Measurements from ENCODE around the gene AMIGO3.

The AMIGO3 gene

DNA sequence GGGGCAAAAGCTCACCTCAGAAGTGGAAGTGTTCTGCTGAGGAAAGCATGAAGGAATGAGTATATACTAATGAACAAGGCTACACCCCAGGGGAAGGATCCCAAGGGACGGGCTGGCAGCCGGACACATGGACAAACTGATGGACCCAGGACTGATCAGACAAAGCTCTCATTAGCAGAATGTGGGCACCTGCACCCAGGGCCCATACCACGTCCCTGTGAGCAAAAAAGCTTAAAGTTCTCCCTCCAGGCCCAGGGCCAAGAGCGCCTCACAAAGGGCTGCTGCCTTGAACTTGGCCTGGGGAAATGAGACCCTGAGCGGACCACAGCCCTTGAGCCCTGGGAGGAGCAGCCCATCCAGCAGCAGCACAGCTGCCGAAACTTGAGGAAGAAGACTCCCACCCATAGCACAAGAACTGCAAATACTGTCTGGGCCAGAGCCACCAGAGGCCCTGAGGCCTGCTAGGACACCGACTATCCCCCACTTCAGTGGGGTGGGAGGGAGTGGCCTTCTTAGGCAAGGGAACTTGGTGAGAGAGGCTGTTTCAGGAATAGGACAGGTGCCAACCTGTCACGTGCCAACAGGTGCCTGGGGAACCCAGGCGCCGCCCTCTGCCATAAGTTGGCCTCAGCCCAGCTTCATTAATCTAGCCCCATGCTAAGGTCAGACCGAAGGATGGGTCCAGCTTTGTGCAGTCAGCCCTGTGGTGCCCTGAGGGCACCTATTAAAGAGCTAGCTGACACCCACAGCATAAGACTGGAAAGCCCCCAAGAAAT lies 6.6 kb upstream of the AMIGO3 start:
- DNase-seq (ENCODE audit: low spot score): no peak

DNA sequence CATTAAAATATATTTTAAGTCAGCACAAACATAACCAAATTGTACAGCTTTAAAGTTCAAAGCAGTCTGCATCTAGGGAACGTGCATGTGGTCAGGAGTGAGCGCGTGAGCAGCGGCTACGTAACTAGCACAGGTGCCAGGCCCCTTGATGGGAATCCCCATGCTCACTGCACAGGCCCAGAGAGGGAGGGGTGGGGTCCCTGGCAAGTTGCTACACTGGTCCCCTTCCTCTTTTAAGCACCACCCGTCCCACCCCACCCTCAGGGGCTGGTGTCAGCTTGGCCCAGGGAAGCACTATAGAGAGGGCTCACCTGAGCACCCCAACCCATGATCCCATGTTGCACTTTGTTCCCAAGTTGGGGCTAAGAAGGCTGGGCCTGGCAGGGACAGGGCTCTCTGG lies 5.1 kb upstream of the AMIGO3 start:
- no peak for DNase-seq (ENCODE audit: low spot score)

DNA sequence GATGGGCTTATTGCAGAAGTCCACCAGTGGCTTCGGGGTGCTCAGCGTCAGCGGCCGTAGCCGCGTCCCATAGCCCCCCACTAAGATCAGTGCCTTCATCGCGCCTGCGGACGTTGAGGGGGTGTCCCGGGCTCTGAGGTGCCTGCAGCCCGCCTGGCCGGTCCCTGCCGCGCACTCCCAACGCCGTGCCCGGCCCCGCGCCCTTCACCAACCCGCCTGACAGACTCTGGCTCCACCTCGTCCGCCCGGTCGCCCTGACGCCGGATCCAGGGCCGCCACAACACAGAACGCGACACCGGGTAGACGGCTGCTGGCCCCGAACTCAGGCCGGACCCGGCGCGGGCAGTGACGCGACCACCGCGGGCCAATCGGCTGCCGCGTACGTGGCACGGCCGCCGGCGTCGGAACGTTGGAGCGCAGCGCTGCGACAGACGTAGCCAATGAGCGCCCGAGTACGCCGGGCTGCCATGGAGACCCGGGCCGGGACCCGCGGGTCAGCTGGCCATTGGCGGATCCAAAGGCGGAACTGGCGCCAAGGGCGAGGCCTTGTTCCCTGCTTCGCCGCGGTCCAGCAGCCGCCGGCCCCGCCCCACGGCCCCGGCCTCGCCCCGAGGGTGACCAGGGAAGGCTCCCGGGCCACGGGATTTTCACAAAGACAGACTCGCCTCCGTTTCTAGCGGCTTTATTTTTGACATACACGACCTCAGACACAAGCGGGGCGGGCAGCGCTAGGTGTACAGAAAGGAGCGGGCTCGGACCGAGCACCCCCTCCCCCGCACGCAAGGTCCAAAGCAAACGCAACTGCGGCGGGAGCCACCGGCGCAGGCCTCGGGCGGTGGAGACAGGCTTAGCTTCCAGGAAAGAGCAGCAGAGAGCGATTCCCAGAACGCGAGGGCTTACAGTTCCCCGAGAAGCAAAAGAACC lies 4.4 kb upstream of the AMIGO3 start, which contains the start of gene GMPPB:
TSS of gene GMPPB (minus strand) at position 324 of the 924 bp plus-strand sequence. CDS start at position 99, 225 bp downstream.
- peak; percentile 96 for DNase-seq (ENCODE audit: low spot score)

DNA sequence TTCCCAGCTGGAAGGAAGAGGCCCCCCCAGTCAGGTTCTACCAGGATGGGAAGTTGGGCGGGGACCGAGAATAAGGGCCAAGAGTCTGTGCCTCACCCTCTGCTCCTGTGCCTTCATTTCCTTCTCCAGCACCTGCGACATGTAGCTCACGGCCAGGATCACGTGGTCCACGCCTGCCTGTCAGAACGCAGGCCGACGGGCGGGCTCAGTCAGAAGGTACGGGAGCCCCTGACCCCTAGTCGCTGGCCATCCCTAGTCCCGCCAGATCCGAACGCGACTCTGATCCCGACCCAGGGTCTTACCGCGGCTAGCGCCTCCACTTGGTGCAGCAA lies 3.8 kb upstream of the AMIGO3 start:
- peak; percentile 41 for DNase-seq (ENCODE audit: low spot score)

DNA sequence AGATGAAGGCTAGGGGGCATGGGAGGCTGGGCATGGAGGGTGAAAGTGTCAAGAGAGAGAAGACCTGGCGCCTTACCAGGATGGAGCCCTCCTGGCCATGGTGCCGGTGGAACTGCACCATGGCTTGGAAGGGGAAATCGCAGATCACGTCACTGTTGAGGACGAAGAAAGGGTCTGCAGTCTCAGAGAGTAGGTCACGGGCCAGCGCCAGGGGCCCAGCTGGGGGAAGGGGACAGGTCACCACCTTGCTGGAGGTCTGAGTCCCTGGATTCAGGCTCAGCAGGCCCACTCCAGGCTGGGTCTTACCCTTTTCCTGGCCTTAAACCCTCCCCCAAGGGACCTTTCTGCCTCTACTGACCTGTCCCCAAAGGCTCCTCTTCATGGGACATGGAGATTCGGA lies 3.4 kb upstream of the AMIGO3 start:
- no peak for DNase-seq (ENCODE audit: low spot score)

DNA sequence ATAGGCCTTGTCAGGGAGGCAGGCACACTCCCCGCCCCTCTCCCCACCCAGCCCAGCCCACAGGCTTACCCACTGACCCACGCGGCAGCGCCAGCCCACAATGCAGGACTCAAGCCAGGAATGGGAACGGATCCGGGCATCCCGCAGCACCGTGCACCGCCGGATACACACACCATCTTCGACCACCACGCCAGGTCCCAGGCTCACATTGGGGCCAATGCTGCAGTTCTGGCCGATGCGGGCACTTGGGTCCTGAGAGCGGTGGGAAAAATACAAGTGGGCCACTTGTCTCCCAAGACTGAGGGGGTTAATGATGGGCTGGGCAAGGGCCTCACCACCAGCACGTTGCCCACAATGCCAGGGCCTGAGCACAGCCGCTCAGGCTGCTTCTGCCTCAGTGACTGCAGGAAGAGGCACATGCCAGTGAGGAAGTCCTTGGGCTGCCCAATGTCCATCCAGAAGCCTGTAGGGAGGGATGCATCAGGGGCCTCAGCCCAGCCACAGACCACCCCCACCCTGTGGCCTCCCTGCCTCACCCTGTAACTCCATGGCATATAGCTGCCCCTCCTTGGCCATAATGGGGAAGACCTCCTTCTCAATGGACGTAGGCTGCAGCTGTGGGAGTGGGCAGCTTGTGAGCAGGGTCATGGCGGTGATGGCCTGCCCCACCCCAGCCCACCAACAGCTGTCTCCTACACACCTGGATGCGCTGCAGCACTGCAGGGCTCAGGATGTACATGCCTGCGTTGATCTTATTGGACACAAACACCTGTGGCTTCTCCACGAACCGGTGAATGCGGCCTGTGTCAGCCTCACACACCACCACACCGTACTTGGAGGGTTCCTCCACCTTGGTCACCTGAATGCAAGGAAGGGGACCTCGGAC lies 2.7 kb upstream of the AMIGO3 start:
- DNase-seq (ENCODE audit: low spot score): no peak

DNA sequence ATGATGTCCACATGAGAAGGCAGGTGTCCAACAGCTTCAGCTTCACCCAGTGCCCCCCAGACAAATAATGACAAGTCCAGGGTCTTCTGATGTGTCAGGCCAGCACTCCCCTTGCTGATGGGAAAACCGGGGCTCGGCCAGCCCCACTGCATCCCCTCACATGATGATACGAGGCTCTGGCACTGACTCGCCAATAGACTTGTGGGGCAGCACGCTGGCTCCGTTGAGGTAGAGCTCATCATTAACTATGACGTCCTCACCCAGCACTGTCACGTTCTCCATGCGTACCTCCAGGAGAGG lies 2.1 kb upstream of the AMIGO3 start:
- DNase-seq (ENCODE audit: low spot score): no peak

DNA sequence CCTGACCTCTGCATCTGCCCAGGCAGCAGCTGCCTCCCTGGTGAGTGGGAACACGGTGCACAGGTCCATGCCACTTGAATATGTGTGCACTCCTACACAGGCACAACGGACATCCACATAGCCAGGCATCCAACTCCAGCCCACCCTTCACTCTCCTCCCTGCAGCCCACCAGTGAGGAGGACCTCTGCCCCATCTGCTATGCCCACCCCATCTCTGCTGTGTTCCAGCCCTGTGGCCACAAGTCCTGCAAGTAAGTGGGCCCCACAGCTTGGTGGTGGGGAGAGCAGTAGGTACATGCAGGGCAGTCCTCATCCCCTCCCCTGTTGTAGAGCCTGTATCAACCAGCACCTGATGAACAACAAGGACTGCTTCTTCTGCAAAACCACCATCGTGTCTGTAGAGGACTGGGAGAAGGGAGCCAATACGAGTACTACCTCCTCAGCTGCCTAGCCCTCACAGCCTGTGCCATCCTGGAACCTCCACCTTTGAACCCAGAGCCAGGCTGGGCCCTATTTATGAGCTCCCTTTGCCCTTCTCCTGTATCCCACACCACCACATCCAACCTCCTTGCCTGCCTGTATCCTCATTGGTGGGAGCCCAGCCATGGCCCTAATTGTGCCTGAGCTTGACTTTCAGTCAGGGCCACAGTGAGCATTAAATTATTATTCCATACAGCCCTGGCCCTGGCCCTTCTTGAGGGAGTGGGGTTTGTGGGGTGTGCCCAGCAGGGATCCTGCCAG lies 1.5 kb upstream of the AMIGO3 start:
- no peak for DNase-seq (ENCODE audit: low spot score)

DNA sequence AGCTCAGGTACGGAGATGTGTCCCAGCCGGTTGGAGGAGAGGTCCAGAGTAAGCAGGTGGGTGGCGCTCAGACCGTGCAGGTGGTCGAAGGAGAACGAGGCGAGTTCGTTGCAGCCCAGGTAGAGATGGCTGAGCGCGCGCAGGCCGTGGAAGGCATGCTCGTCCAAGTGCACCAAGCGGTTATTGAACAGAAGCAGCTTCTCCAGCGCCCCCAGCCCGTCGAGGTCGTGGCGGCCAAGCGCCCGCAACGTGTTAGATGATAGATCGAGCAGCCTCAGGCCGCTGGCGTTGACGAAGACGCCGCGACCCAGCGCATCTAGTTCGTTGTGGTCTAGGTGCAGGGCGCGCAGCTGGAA lies 648 bp downstream of the AMIGO3 start:
- DNase-seq (ENCODE audit: low spot score): no peak

DNA sequence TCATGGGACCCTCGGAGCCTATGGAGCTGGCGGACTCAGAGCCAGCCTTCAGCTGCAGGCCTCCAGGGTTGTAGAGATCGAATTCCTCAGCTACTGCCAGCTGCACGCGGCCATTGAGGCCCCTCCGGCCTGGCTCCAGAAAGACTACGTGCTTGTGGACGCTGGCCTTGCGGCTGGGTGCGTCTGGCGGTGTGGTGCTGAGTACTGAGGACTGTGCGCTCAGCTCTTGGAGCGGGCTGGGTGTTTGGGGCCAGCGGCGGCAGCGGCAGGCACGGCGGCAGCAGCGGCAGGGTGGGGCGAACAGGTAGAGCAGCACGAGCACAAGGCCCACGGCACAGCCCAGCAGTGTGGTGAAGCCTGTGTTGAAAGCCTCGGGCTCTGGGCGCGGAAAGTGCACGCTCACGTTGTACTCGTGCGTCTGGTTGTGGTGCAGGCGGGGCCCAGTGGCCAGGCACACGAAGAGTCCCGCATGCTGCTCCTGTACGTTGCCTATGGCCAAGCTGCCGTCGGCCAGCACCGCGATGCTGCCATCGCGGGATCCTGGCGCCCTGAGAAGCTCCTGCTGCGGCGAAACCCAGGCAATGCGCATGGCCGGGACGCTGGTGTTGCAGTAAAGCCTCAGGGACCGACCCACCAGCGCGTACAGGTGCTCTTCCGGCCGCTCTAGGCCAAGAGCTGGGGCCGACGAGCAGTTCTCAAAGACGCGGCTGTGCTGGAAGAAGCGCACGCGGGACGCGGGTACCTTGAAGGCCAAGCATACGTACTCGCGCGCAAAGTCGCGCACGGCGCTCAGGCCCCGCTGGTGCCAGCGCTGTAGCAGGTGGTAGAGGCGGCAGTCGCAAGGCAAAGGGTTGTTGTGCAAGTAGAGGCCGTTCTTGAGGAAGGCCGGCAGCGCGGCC lies 1.3 kb downstream of the AMIGO3 start:
- no peak for DNase-seq (ENCODE audit: low spot score)

DNA sequence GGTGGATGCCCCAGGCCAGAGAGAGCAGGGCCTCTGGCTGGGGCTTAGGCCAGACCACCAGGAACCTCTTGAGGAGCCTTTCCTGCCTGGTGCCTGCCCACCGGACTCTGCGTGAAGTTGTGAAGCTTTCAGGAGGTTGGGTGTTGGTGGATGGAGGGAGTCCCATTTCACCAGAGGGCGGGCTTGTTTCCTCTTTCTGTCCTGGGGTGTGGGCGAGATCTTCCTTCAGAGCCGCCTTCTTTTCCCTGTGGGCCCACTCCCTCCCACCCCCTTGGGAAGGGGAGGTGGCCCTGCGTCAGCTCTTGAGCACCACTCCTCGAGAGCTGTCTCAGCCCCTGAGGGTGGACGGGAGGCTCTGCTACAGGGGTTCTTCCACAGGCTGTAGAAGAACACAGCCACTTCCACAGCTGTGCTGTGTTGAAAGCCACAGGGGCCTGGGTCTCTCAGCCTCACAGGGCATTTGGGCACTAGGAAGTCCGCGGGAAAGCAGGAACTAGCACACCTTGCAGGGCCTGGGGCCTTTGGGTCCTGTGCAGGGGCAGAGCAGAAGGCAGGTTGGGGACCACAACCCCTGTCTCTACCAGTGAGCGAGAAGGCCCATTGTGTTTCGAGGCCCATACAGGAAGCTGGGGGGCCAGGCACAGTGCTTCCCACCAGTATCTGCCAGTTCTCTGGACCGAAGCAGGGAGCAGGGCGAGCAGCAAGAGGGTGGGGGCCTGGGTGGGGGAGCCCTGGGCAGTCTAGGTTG lies 2.1 kb downstream of the AMIGO3 start:
- DNase-seq (ENCODE audit: low spot score): no peak

DNA sequence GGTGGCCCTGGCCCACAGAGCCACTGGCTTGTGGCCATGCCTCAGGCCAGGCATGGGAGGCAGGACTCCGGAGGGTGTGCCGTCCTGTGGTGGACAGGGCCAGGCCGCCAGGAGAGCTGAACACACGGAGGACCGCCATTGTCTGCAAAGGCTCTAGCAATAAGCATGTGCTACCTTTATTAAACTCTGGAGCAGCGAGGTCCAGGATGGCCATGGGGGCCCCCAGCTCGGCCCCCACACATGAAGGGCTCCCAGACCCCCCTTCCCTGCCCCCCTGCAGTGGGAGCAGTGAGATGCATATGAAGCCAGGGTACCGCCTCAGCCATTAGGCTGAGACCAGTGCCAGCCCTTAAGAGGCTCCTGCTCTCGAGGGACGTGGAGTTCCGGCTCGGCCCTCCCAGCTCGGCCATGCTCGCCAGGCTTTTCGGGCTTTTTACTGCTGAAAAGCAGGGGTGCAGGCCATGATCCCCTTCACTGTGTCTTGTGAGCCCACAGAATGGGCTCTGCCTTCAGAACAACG lies 2.7 kb downstream of the AMIGO3 start:
- no peak for DNase-seq (ENCODE audit: low spot score)

DNA sequence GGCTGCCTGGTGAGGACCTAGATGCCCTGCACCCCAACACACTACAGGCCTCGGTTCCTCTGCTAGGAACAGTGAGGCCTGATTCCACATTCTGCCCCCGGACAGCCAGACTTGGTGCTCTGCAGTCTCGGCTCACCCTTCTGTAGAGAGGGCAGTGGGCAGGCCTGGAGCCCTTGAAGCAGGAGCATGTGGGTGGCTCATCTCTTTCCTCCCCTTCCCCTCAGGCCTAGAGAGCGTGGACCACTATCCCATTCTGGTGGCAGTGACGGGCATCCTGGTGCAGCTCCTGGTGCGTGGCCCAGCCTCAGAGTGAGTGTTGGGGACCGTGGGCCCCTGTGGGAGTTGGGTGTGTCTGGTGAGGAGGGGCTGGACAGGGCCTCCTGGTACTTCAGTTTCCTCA lies 3.3 kb downstream of the AMIGO3 start:
- DNase-seq (ENCODE audit: low spot score): no peak

DNA sequence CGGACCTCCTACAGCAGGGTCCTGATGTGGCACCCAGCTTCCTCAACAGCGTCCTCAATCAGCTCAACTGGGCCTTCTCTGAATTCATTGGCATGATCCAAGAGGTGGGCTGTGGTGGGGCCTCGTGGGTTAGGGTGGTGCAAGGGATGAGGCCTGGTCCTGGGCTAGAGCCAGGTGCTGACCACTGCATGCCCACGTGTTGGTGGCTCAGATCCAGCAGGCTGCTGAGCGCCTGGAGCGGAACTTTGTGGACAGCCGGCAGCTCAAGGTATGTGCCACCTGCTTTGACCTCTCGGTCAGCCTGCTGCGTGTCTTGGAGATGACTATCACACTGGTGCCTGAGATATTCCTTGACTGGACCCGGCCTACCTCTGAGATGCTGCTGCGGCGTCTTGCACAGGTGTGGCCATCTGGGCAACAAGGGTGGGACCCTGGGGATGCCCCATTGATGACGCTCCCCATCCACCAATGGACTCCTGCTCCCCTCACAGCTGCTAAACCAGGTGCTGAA lies 3.8 kb downstream of the AMIGO3 start:
- no peak for DNase-seq (ENCODE audit: low spot score)

DNA sequence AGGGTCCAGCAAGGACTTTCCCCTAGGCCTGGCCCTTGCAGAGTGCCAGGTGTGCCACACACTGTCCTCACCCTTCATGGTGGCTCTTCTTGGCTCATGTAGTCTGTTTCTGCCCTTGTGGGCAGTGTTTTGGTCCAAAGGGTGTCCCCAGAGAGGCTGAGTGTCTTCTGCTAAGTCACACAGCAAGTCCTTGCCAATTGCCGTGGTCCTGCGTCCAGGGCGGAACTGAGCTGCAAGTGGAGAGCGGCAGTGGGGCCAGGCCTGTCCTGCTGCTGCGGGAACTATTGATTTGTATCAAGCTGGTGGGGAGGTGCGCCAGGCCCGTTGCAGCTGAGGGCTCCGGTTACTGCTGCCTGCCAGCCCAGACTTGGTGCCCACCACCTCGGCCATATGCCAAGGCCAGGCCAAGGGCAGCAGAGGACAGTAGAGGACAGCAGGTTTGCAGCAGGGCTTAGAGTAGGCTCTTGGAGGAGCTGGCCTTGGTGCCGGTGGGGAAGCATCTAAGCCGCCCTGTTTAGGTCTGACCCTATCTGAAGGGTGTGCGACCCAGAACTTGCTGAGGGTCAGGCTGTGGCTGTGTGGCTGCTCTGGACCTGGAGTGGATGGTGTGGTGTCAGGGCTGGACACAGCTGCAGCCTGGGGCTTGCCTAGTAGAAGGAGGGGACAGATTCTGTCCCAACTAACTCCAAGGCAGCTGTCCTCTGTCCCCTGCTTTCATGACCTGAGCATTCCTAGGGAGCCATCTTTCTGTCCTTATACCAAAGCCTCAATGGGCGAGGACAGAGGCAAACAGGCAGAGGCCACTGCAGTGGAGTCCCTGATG lies 4.5 kb downstream of the AMIGO3 start:
- DNase-seq (ENCODE audit: low spot score): no peak

DNA sequence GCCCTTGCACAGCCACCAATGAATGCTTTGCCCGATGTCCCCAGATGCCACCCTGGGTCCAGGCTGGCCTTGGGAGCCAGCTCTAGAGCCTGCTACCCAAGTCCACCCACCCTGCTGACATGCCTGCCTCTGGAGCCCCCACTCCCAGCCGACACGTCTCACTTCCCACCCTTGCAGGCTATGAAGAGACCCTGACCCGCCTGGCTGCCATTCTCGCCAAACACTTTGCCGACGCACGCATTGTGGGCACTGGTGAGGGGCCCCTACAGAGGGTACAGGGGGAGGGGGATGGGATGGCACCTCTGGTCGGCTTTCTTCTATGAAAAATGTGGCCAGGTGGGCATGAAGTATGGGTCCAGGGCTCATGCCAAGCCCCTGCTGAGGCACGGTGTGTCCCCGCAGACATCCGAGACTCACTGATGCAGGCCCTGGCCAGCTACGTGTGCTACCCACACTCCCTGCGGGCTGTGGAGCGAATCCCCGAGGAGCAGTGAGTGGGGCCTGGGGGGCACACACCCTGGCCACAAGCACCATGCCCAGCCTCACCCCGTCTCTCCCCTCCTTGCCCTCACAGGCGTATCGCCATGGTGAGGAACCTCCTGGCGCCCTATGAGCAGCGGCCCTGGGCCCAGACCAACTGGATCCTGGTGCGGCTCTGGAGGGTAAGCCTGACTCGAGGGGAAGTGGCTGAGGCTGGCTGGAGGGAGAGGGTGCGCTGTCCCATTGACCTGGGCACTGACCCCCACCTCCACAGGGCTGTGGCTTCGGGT lies 6.0 kb downstream of the AMIGO3 start:
- DNase-seq (ENCODE audit: low spot score): no peak

DNA sequence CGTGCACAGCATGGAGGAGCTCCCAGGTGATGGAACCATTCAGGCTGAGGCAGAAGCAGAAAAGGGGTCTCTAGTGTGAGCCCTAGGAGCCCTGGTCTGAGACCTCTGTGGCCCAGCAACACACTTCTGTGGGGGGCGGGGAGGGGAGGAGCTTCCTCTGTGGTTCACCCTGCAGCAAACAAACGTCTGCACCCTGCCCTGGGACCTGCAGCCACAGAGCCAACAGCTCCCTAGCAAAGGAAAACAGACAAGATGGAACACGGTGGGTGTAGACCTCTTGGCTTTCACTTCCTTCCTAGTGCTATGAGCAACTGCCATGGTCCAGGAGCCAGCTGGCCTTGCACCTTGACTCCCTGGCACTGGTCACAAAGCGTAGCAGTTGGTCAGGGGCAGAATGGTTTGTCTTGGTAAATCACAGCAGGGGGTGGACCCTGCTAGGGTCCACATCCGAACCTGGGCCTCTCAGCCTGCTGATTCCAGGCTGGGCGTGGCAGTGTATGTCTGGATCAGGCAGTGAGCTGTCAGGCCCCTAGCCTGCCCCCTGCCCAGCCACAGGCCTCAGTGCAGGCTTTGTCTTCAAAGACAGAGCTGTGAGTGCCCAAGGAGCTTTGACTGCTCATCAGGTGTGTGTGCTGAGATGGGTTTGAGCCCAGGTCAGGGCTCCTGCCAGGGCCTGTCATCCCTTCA lies 6.7 kb downstream of the AMIGO3 start:
- DNase-seq (ENCODE audit: low spot score): no peak

Data from SW480 (cell line).